Prostate gland (tissue), 2 donors: ENCODE measurements around the gene ATP9A. TPM values are rescaled to one million over a fixed set of nuclear protein-coding genes. Genes with fewer than 3 reads are reported as not detected.
A peak's percentile ranks its signal among the peaks of the same experiment; 100 is the strongest.

ENCODE experiments used
- DNase-seq: peaks from one replicate; pipeline ENCODE4 v3.0.0-alpha.2; 2019; ENCODE audit warnings: low spot score
- H3K27ac ChIP-seq, 2 donors: fragments of 200-600 bp; sonication (generic); 2 replicates each; pipeline ENCODE4 v1.5.1; 2017 to 2019
- H3K27me3 ChIP-seq: fragments of 200-600 bp; sonication (generic); replicated peaks from 2 replicates; pipeline ENCODE4 v1.5.1; 2019; ENCODE audit not compliant: insufficient read depth
- H3K36me3 ChIP-seq, 2 donors: fragments of 200-600 bp; sonication (generic); 1 replicate in 1 of 2; 2 replicates in 1 of 2; pipeline versions ENCODE4 v1.5.1 to v1.8.1; 2017 to 2019
- H3K4me1 ChIP-seq: fragments of 200-600 bp; sonication (generic); replicated peaks from 2 replicates; pipeline ENCODE4 v1.5.1; 2019
- H3K4me3 ChIP-seq, 2 donors: fragments of 200-600 bp; sonication (generic); 2 replicates each; pipeline ENCODE4 v1.5.1; 2017 to 2019
- H3K9me3 ChIP-seq: fragments of 200-600 bp; sonication (generic); 2 replicates; pipeline ENCODE4 v1.5.1; 2017
- CTCF ChIP-seq, 4 experiments: fragments of 200-600 bp in 2 of 4; fragments of 450-650 bp in 2 of 4; sonication (generic) in 2 of 4; IDR thresholded peaks; 1 replicate in 3 of 4; 2 replicates in 1 of 4; pipeline ENCODE4 v1.5.1; 2016 to 2019; ENCODE audit warnings: antibody characterized with exemption in 4 of 4, mild to moderate bottlenecking in 2 of 4, moderate library complexity in 2 of 4
- POLR2A ChIP-seq: fragments of 450-650 bp; IDR thresholded peaks from one replicate; pipeline ENCODE4 v1.6.1; 2016; ENCODE audit warnings: antibody characterized with exemption, mild to moderate bottlenecking
- POLR2AphosphoS5 ChIP-seq: sonication (generic); formaldehyde crosslinking; IDR thresholded peaks from one replicate; pipeline ENCODE4 v1.6.1; 2017; ENCODE audit warnings: antibody characterized with exemption
- WGBS: methylation state at CpG from one replicate; pipeline ENCODE4 v1.1.5; 2018; 5-methylcytosine and 5-hydroxymethylcytosine counted together
- intact Hi-C: fragments of 100-400 bp; cut with DNase I; formaldehyde crosslinking; loops from one replicate; pipeline ENCODE4 v1.14.2; 2022
- total RNA-seq, 2 donors: library from RNA; depleted of rRNA; stranded (reverse); fragments of >200 nt; gene quantifications; one replicate each; pipeline ENCODE4 v1.1.0, GENCODE V29; 2016

ATP9A gene
- total RNA-seq, 2 donors from 2014 or later: 35.1 to 118 TPM

DNA sequence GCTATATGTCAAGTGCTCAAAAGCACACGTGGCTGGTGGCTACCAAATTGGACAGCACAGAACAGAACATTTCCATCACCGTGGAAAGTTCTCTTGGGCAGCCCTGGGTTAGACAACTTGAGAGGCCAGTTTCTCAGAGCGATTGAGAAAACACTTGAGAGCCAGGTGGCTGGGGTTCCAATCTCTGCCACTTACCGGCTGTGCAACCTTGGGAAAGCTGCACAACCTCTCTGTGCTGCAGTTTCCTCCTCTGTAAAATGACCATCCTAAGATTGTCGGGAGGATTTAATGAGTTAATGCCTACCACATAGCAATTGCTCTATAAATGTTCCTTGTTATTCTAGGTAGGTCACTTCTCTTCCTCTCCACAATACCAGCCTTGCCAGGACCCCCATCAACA, 200.6 kb downstream of the ATP9A start:
- Histone ChIP-seq H3K36me3 (no peaks in the 10 kb centered on the region), H3K4me3 (no peak overlapping the region), H3K9me3 (no peaks in the 10 kb centered on the region), H3K27ac (no peak overlapping the region), H3K27me3 (no peaks in the 10 kb centered on the region), H3K4me1 (no peaks in the 10 kb centered on the region)
- no peak for DNase-seq
- WGBS: 69% methylated on average over 5 of the region's 5 CpGs
- no peak for TF ChIP-seq POLR2AphosphoS5
- TF ChIP-seq POLR2A: no peak
- no peak for TF ChIP-seq CTCF (IDR thresholded peaks at IDR 0.05)
- intact Hi-C loops: loop anchor here (10.0 kb wide), 1 partner anchor 113 kb away; no protein-coding TSS in a partner anchor

- no peak for DNase-seq
- Histone ChIP-seq H3K4me3 (no peak overlapping the region), H3K27me3 (no peaks in the 10 kb centered on the region), H3K9me3 (no peaks in the 10 kb centered on the region), H3K4me1 (no peaks in the 10 kb centered on the region), H3K27ac (peak overlapping the region in 1 of 2 donors; percentile 17), H3K36me3 (no peaks in the 10 kb centered on the region)
- WGBS: 82% methylated on average over 4 of the region's 4 CpGs
- TF ChIP-seq POLR2A: no peak
- no peak for TF ChIP-seq CTCF (IDR thresholded peaks at IDR 0.05)
- TF ChIP-seq POLR2AphosphoS5: no peak
- intact Hi-C loops: loop anchor here (10.0 kb wide), 1 partner anchor 112 kb away; no protein-coding TSS in a partner anchor
These were observed 201.6 kb downstream of the ATP9A start for GRCh38 chr20:51566594-51566993.

DNA sequence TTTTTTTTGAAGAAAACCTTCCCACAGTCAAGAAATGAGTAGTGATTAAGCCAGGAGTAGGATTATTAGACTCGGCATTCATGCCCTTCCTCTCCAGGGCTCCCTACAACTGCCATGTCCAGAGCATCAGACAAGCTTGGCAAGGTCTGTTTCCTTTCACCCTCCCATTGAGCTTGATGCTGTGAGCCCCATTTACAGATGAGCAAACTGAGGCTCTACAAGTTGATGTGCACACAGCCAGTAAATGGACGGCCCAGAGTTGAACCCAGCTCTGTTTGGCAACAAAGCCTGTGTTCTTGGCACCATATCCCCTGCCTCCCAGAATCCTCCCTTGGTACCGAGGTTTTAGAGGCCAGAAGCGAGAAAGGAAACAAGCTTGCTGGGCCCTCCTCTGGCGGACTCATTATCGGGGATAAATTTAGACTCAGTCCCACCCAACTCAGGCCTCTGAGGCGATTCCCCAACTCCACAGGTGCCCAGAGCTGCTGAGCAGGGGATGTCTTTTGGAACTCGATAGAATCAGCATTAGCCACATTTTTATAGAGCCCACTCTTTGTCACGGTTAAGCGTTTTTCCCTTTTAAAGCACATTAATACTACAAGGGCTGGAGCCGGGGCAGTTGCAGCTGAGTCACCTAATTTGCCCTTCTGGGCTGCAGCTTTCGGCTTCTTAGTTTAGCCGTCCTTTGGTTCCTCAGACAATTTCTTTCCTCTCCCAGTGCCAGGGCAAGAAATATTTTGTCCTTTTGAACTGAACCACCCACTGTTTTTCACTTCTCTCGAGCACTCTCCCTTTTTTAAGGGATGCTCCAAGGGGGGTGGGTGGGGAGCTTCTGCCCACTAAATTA, 202.7 kb downstream of the ATP9A start:
- H3K4me3 ChIP-seq: no peak overlapping the region
- whole genome bisulfite sequencing: 32% methylated on average over 14 of the region's 14 CpGs
- no peaks in the 10 kb centered on the region for H3K36me3 ChIP-seq
- peak overlapping the region in 1 of 2 donors; percentile 17 for H3K27ac ChIP-seq
- no peak for DNase-seq
- H3K9me3 ChIP-seq: no peaks in the 10 kb centered on the region
- intact Hi-C loops: loop anchor here (10.0 kb wide), 1 partner anchor 111 kb away; no protein-coding TSS in a partner anchor
- H3K27me3 ChIP-seq: no peaks in the 10 kb centered on the region
- TF ChIP-seq POLR2A: no peak
- no peak for TF ChIP-seq POLR2AphosphoS5
- no peak for TF ChIP-seq CTCF (IDR thresholded peaks at IDR 0.05)
- peaks cover under 1% of the 10 kb centered on the region for H3K4me1 ChIP-seq

GRCh38 chr20:51563486-51564332, 204.5 kb downstream of the ATP9A start:
- H3K4me1 ChIP-seq: peaks cover 4% of the 10 kb centered on the region
- no peaks in the 10 kb centered on the region for H3K36me3 ChIP-seq
- intact Hi-C loops: loop anchor here (10.0 kb wide), 1 partner anchor 109 kb away; no protein-coding TSS in a partner anchor
- no peak overlapping the region for H3K4me3 ChIP-seq
- WGBS: 33% methylated on average over 14 of the region's 15 CpGs
- no peaks in the 10 kb centered on the region for H3K9me3 ChIP-seq
- TF ChIP-seq CTCF (IDR thresholded peaks at IDR 0.05): no peak
- no peak for TF ChIP-seq POLR2AphosphoS5
- TF ChIP-seq POLR2A: no peak
- no peaks in the 10 kb centered on the region for H3K27me3 ChIP-seq
- peak overlapping the region; percentile 75 to 78 for H3K27ac ChIP-seq
- DNase-seq: no peak
